LNCaP clone FGC (cell line): Measurements from ENCODE around the gene GPC6.

Experiments
- DNase-seq: peaks from one replicate; pipeline ENCODE4 v3.0.0-alpha.2; 2011; ENCODE audit warnings: low read depth
- H3K4me3 ChIP-seq: 2 replicates; pipeline ENCODE4 v1.5.1; 2011; ENCODE audit warnings: mild to moderate bottlenecking, low read depth, low read length, control low read depth
- TF ChIP-seq, protein P1 (sequence below): IDR thresholded peaks from 2 replicates; pipeline ENCODE4 v1.5.1; 2012; ENCODE audit warnings: mild to moderate bottlenecking; ENCODE audit not compliant: control insufficient read depth, insufficient read depth; ENCODE audit errors: extremely low read depth

The GPC6 gene

DNA sequence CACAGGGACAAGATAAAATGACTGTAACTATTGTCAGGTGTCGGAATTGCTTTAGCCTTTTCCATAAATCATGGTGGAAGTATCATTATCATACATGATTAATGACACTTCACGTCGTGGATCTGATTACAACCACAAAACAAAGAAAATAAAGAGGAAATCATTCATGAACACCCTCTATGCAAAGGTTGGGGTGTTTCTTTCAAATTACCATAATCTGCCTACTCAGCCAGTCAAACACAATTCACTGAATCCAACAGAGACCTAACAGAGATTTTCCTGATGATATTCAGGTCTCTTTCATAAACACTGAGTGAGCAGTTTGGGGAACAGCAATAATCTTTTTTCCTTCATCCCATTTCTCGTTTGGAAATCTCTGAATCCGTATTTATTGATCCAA lies 627.3 kb downstream of the GPC6 start:
- TF ChIP-seq, protein P1, sequence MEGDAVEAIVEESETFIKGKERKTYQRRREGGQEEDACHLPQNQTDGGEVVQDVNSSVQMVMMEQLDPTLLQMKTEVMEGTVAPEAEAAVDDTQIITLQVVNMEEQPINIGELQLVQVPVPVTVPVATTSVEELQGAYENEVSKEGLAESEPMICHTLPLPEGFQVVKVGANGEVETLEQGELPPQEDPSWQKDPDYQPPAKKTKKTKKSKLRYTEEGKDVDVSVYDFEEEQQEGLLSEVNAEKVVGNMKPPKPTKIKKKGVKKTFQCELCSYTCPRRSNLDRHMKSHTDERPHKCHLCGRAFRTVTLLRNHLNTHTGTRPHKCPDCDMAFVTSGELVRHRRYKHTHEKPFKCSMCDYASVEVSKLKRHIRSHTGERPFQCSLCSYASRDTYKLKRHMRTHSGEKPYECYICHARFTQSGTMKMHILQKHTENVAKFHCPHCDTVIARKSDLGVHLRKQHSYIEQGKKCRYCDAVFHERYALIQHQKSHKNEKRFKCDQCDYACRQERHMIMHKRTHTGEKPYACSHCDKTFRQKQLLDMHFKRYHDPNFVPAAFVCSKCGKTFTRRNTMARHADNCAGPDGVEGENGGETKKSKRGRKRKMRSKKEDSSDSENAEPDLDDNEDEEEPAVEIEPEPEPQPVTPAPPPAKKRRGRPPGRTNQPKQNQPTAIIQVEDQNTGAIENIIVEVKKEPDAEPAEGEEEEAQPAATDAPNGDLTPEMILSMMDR = no peak
- H3K4me3 ChIP-seq = no peak overlapping the region
- no peak for DNase-seq

DNA sequence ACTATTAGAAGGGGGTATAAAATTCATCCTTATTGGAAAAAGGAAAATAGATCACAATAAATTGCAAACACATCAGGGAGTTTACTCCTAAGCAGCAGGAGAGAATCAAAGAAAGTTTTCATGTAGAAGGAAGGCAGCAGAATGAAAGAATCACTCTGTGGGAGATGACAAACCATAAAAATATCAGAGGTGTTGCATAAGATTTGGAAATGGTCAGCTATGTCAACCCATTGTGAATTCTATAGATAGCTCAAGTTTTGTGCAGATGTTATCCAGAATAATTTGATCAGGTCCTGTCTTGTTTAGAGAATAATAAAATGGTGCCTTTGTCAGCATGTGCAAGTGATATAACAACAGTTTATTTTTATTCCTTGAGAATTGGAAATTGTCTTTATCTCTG lies 630.5 kb downstream of the GPC6 start:
- TF ChIP-seq, protein P1 = no peak
- H3K4me3 ChIP-seq = no peak overlapping the region
- no peak for DNase-seq

DNA sequence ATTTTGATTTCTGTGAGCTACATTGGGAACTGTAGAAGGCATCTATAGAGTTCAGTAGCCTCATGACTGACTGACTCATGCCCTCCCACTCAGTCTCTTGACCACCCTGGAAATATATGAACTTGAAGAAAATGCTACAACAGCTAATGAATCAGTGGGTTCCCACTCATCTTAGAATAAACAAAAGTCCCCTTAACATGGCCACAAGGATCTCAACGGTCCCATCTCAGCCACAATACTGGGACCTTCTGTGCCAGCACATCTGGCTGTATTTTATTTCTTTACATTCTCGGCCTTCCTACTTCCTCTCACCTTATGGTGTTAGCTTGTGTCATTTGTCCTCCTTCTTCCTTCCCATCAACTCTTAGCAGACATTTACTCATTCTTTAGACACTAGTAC lies 633.1 kb downstream of the GPC6 start:
- no peak overlapping the region for H3K4me3 ChIP-seq
- TF ChIP-seq, protein P1 = no peak
- DNase-seq = no peak

DNA sequence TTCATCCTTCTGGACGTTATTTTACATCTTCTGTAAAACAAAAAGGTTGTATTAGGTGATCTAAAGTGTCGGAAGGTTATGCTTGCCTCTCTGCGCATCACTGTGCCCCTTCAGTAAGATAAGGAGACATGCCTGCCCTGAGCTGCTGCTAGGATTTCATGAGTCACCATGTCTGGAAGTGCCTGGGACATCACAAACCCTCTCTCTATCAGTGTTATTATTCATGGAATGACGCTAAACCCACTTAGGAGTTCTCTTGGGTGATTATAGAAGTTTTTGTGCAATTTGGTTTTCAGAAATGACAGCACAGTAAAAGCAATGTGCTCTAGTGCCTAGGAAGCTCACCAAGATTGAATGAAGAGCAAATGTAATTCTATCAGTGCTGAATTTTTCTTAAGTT lies 635.2 kb downstream of the GPC6 start:
- TF ChIP-seq, protein P1 = no peak
- DNase-seq = no peak
- H3K4me3 ChIP-seq = no peak overlapping the region

DNA sequence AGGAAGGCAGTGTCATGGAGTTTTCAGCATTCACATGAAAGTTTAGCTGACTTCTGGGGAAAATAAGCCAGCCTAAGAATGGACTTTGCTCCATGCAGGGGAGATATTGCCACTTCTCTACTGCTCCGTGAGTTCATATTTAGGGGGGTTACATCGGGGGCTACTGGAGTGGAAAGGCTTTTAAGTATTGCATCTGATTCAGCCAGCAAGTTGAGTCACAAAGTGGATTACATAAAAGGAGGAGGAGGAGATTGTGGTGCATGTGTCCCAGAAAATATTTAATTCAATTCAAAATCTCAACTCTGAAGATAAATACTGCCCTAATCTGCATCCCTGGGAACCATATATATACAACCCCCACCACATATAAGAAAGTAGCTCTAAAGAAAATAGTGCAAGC lies 635.7 kb downstream of the GPC6 start:
- TF ChIP-seq, protein P1 = no peak
- no peak for DNase-seq
- H3K4me3 ChIP-seq = no peak overlapping the region

DNA sequence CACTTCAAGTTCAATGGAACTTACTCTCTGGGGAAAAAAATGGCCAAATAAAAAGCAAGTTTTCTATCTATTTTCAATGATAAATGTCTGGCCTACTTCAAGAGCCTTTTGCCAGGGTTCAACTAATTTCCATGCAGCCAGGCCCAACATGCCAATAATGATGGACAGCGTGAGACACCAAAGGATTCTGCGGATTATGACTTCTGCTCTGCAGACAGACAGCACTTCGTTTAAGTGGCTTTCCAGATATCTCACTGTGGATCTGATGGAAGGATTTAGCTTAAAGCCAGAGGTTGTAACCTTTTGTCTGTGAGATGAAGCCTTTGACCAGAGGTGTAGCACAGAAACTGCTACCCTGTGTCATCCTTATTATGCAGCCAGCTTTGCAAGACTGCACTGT lies 638.6 kb downstream of the GPC6 start:
- H3K4me3 ChIP-seq = no peak overlapping the region
- no peak for DNase-seq
- TF ChIP-seq, protein P1 = no peak

DNA sequence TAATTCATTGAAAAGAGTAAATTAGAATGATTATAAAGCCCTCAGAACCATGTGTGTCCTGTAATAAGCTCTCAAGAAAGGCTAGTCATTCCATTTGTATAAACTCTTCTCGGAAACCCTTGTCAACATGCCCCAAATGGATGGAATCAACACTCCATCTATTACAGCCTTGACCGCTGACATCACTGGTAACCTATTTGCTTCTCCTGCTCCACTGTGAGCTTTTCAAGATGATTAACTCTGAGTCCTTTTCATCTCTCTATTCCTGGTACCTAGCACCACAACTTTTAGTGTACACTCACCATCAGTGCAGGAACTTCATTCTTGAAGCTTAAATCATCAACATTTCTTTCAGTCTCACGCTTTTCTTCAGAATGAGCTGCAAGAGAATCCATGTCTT lies 640.9 kb downstream of the GPC6 start:
- H3K4me3 ChIP-seq = no peak overlapping the region
- DNase-seq = no peak
- TF ChIP-seq, protein P1 = no peak
